ENCODE measurements around the gene PDK4.
A peak's percentile ranks its signal among the peaks of the same experiment; 100 is the strongest.
"Not testable (repeated sequence)": the region's sequence is repeated elsewhere in the genome, so short reads cannot be mapped to it uniquely, and the experiment has no call there.

PDK4 gene

DNA sequence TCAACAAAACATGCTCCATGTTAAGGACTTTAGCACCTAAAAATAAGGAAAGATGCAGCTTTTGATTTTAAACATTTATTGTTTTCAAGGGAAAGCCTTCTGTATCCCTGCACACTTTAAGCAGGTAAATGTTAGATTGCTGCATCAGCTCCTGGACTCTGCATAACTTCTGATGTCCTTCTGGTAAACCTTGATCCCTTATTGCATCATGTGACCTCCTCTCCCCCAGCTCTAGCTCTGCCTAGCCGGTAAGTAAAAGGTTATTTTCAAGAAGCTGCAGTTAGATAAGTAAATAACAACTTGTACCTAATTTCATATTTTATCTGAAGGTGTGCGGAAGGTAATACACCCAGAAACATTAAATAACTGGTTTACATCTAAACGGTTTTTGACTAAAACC lies 37.5 kb downstream of the PDK4 start:
- no peak for DNase-seq

DNA sequence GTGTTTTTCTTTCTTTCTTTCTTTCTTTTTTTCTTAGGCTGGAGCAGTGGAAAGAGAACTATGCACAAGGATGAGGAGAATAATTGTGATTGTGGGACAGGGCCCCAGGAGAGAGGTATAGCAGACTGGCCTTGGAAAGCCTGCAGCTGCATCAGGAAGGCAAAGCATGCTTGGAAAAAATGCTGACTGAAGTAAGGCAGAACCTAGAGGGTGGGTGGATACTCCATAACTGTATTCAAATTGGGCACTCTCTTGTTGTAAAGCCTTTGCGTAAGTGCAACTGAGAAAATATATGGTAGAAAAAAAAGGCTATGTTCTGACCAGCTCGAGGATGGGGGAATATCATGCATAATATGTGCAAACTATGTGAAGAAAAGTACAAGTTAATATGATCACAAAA lies 39.5 kb downstream of the PDK4 start:
- DNase-seq: no peak

DNA sequence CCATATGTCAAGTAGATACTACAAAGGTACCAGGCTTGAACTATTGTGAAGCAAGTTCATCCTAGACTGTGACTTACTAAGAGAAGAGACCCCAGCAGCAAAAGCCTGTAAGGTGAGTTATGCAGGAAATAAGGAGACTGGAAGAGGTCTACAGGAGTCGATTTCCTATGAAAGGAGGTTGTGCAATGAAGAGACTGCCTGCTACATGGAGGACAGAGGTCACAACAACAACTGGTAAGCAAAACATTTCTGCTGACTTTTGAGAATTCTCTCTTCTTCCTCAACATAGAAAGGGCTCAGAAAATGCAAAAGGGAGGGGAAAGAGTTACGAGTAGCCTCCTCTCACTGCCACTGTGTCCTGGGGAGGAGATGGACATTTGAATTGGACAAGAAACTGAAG lies 42.4 kb downstream of the PDK4 start:
- no peak for DNase-seq

- not testable (repeated sequence) for DNase-seq
Measured at GRCh38 chr7:95552010-95552926, 44.0 kb downstream of the PDK4 start.

DNA sequence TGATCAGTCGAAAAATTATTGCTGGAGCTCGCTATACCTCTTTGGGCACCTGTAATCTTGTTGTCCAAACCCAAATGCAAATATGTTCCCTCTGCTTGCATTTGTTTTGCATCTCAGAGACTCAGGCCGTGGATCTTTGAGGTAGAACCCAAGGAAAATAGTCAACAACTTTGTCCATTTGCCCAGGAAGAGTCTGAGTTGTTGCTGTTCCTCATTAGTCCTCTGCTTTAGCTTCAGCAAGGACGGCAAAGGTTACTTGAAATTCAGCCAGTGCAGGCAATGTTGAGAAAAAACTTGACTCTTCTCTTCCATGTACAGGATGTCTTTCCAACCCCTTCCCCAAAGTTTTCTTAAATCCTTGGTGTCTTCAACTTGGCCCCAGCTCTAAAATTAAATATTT lies 45.8 kb downstream of the PDK4 start:
- DNase-seq: no peak

- DNase-seq: peak; percentile 7
Measured at GRCh38 chr7:95549818-95550529, 46.3 kb downstream of the PDK4 start.

GRCh38 chr7:95547361-95548348 lies 48.7 kb downstream of the PDK4 start:
- no peak for DNase-seq

DNA sequence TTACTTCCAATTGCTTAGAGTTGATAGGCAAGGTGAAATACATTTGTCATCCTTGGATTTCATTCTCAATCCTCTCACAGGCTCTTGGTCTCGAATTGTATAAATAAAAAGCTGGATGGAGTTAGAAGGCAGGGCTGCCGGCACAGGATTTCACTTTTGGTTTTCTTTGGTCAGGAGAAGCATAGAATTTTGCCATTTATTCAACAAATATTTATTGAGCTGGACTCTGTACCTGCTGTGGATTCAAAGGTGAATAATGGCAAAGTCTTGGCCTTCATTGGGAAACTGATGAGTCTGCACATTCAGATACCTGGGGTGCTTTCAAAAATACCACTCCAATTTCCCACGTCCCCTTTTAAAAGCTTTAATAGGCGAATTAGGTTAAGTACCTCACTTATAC lies 49.7 kb downstream of the PDK4 start:
- DNase-seq: no peak

DNA sequence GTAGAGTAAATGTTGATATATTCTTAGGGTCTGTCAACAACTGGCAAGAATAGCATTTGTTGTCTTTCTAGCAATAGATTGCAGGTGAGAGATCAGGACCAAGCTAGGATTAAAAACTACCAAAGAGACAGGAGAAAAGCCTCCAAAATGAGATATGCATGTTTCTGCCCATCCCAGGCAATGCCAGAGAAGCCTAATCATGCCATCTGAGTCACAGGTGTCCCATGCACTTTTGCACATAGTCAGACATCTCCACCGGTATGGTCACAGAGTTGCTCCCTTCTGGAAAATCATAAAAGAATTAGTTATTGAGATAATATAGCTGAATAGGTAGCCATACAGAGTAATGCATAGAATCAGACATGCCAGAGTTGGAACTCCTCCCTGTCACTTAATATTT lies 50.6 kb downstream of the PDK4 start:
- no peak for DNase-seq

DNA sequence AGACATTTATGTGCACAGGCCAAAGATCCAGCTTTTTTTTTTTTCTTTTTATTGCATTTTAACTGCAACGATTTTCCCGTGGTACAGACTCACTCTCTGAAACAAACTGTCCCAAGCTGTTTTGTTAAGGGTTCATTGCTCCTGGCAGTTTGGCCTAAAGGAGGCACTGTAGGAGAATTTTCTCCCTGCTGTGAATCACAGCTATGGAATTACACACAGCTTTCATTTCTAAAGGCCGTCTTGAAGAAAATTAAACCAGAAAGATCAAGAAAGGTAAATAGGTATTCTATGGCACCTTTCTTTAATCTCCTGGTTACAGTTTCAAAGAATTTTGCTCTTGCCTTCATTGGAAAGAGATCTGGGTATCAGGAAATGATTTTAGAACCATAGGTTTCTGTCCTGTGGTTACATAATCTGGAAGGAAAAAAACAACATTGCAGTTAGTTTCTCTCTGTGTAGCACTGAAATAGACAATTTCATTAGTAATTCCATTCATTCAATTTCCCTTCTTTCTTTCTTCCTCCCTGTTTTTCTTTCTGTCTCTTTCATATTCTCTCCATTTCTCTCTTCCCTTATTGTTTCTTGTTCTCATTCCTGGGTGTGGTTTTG lies 51.2 kb downstream of the PDK4 start:
- no peak for DNase-seq

GRCh38 chr7:95544171-95544570 lies 52.1 kb downstream of the PDK4 start:
- no peak for DNase-seq

DNA sequence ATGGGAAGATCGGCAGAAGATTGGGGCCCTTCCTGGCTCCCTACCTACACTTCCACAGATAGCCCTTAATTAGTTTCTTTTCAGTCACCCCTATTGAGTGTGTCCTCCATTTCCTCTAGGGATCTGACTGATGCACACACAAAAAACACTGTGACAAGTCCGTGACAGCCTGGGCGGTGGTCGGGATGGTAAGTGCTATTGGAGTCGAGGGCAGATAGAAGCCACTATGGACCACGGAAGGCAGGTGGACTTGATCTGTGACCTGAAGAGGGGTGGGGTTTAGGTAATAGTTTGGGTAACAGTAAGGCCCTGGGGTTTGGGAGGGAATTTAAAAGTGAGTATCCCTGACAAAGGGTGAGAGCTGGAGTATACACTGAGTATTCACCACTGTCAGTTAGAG lies 53.0 kb downstream of the PDK4 start:
- DNase-seq: no peak

- no peak for DNase-seq
Measured at GRCh38 chr7:95540366-95540765, 56.0 kb downstream of the PDK4 start.

GRCh38 chr7:95539426-95539825 lies 56.9 kb downstream of the PDK4 start:
- DNase-seq: no peak

DNA sequence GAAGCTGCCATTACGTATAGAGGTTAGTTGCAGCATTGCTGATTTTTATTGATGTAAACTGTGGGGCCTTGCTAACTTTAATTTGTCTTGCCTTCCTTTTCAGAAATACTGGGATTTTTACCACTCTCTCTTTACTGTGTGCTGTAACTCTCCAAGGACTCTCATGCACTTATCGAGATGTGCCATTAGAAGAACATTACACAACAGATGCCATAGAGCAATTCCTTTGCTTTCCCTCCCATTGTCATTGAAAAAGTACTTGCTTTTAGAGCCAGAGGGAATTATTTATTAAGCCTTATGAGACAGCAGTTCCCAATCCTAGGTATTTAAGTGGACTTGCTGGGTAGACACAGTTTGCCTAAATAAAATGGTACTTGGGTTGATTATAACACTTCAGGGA lies 58.8 kb downstream of the PDK4 start:
- DNase-seq: no peak

- no peak for DNase-seq
Measured at GRCh38 chr7:95536656-95537311, 59.5 kb downstream of the PDK4 start.

GRCh38 chr7:95535662-95536061 lies 60.7 kb downstream of the PDK4 start:
- DNase-seq: no peak

GRCh38 chr7:95534796-95535195 lies 61.5 kb downstream of the PDK4 start:
- no peak for DNase-seq

Measured in NCI-H2171 (cell line).